Limb (tissue), 2 donors: ENCODE results near the gene MS4A1.
"Not testable (repeated sequence)": the region's sequence is repeated elsewhere in the genome, so short reads cannot be mapped to it uniquely, and the experiment has no call there.

Experiments
- DNase-seq, 2 donors: peaks; one replicate each; pipeline ENCODE4 v3.0.0-alpha.2; 2016; ENCODE audit errors: extremely low spot score in 2 of 2

The MS4A1 gene

DNA sequence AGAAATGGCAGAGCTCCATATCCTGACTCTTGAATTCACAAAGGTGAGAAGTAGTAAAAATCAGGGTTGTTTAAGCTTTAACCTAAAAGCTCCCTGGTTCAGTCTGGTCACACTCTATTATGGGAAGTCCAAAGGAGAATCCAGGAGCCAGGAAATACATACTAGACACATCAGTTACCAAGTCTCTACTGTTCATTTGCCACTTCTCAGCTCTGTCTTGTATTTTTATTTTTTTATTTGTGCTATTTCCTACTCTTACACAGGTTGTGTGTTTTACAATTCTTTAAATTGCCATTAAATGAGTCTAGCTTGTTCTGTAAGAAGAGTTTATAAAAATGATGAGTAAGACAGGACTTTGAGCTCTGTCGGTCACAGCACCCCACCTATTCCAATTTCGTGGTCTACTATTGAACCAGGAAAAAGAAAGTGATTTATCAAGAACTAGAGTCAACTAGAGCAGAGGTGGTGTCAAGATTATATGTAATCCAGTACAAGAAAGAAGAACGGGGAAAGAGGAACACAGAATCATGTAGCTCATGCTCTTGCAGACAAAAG lies 46.7 kb downstream of the MS4A1 start:
- DNase-seq, result no peak

DNA sequence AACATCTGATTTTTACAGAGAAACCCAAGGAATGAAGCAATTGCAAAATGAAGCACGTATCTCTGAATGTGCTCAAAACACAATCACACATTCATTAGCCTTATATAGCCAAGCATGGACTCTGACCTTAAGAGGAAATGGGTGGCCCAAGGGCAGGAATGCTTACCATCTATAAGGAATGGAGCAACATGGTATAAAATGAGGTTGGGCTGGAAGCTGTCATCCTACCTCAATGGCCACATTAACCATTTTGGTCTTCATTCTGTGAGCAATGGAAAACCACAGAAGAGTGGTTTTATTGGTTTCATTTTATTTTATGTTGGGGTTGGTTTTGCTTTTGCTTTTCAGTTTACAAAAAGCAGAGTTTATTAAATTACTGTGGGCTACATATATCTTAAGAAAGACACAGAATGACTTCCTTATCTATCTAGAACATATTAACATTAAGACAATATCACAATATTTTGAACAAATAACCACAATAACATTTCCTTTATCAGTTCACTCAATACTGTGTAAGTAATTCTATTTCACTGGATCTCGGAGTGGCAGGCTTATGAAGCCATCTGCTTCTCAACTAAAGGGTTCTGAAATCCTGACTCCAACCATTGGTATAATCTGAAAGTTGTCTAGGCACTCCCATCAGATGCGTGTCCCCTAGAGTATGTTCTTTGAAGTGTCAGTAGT lies 48.7 kb downstream of the MS4A1 start:
- no peak for DNase-seq

DNA sequence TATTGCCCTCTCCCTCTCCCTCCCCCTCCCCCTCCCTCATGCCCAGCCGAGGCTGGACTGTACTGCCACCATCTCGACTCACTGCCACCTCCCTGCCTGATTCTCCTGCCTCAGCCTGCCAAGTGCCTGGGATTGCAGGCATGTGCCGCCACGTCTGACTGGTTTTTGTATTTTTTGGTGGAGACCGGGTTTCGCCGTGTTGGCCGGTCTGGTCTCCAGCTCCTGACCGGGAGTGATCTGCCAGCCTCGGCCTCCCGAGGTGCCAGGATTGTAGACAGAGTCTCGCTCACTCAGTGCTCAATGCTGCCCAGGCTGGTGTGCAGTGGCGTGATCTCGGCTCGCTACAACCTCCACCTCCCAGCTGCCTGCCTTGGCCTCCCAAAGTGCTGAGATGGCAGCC lies 54.0 kb downstream of the MS4A1 start:
- DNase-seq, result not testable (repeated sequence)

DNA sequence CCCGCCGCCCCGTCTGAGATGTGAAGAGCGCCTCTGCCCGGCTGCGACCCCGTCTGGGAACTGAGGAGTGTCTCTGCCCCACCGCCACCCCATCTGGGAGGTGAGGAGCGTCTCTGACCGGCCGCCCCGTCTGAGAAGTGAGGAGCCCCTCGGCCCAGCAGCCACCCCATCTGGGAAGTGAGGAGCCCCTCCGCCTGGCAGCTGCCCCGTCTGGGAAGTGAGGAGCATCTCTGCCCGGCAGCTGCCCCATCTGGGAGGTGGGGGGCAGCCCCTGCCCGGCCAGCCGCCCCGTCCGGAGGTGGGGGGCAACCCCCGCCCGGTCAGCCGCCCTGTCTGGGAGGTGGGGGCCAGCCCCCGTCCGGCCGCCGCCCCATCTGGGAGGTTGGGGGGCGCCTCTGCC lies 54.6 kb downstream of the MS4A1 start:
- not testable (repeated sequence) for DNase-seq

DNA sequence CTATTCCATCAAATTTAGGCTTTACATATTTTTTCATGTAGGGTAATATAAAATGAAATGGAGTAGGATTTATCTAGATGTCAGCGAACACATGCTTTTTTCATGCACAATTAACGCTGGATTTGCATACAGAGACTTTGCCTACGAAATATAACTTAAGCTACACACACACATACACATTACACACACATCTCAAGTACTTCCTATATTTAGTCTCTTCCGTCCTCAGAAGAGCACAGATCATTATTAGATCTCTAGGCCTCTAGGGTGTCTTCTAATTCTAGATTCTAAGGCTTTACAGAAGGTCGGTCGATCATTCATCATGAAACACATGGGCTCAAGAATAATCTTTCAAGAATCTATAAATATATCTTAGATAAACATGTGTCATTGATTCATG lies 55.7 kb downstream of the MS4A1 start:
- no peak for DNase-seq

DNA sequence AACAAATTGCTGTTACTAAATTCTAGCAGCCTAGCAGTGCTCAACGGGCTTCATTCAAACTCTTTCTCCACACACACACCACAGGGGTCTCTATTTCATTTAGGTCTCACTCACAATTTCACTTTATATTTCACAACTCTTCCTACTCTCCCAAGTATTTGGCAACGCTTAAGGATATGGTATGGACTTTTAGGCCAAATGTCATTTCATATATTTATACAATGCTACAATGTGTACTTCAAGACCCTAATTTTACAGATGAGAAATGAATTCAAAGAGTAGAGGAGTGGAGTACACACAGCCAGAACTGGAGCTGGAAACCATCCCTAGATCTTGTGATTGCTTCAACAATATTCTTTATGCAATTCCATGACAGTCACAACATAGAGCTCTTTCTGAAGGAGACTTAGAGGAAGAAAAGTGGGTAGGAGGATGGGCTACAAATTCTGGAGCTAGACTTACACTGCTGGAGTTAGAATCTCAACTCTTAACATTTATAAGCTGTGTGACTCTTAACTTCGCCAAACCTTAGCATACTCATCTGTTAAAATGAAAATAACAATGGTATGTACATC lies 57.1 kb downstream of the MS4A1 start:
- DNase-seq, result no peak

DNA sequence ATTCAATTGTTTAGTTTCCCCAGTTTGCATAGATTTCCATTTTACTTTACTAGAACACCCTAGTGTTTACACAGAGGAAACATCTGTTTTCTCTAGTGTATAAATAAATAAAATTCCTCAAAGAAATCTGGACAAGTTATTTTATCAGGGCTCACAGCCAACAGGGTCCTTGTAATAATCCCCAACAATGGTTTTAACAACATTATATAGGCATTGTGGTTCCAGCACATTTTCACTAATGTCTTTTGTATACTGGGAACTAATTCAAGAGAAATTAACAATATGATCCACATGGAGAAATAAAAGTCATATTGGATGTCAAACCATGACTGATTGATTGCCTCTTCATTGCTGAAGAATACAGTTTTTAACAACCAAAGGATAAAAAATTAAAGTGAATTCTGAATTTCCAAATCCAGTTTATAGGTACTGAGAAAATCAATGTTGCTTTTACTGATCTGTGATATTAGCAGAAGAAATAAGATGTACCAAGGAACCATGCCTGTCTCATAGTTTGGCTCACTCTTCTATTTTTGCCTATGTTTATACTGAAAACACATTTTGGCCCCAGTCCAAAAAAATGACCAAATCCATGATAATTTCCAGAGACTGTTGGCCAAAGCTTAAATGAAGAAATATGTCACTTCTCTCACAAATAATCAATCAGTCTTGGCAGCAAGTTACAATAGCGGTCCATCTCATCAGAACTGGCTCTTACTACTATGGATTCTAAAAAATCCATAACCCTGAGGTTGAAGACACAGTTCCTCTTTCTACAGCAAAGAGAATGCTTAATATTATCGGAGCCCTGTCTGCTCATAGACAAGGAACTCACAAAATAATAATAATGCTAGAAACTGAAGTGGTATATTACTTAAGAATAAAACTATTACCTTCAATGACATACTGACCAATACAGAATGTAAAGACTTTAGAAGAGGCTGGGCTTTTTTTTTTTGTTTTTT lies 58.1 kb downstream of the MS4A1 start:
- DNase-seq, result no peak

DNA sequence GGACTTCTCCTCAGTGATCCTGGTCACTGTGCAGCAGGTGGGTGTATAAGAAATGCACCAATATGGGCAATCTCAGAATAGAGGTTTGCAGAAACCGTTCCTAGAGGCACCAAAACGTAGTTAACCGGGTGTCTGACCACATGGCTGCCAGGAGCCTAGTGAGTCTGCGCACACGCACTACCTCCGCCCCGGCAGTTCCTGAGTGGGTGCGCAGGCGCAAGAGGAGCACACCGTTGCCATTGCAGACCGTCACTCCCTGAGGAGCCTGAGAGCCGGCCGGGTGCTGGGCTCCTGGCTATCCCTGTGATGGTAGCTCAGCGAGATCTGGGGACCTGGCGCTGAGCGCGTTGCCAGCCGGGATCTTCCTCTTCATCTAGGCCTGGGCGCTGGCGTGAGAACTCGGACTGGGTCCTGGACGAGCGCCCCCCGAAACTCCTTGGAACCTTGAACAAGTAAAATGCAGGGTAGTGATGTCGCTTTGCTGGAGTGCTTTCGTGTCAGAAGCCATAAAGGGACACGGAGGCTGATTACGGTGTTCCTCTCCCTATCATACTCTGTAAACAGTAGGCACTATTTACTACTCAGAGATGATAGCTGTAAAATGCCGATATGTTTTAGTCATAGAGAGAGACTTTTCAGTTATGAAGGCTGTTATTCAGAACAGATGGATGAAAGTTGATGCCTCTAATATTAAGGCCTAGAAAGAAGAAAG lies 59.7 kb downstream of the MS4A1 start, which contains the start of gene MS4A13:
Gene MS4A13, plus strand, starts transcription at position 249 of the 712 bp plus-strand sequence. CDS start 2,692 bp downstream, outside the sequence.
- no peak for DNase-seq
